HG02973 (cell line): ENCODE results near the gene ADGRD1.

ENCODE experiments used
- ATAC-seq: cut with Tn5 transposase; IDR thresholded peaks from one replicate; pipeline ENCODE4 v1.9.1; 2021; ENCODE audit warnings: moderate library complexity; ENCODE audit not compliant: unreplicated experiment

ADGRD1 gene

DNA sequence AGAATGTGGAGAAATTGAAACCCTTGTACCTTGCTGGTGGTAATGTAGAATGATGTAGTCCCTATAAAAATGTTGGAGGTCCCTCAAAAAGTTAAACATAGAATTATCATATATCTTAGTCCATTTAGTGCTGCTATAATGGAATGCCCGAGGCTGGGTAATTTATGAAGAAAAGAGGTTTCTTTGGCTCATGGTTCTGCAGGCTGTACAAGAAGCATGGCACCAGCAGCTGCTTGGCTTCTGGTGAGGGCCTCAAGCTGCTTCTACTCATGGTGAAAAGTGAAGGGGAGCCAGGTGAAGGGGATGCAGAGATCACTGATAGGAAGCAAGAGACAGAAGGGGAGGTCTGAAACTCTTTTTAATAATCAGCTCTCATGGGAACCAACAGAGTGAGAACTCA is 233.9 kb downstream of the ADGRD1 start:
- ATAC-seq: no peak

DNA sequence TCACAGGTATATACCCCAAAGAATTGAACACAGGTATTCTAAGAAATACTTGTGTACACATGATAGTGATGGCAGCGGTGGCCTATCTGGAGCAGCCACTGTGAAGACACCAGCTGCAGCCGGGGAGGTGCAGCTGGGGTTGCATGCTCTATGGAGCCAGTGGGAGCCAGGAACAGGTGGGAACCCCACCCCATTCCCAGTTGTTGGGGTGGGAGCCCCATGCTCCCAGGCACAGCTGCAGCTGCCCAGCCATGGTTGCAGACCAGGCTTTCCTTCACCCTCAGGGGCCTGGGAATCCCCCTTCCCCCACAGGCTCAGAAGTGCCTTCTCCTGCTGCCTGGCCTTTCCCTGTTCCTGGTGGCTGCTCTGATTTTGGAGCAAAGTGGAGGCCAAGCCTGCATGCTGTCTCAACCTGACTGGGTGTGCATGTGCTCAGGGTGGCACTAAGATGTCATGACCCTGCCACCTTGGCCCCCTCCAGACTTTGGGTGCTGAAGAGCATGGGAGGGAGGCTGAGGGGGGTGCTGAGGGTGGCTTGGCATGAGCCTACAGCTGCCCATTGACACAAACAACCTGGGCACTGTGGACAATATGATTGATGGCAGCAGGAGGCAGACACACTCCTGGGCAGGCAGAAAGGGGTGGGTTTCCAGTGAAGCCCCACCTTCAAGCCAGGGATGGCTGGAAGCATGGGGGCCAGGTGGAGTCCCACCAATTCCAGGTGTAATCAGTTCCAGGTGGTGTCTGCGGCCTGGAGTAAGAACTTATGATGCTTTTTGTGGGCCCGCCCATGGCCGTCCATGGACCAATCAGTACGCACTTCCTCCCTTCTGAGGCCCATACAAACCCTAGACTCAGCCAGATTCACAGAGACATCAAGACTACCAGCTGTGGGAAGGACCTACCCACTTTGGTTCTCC is 234.7 kb downstream of the ADGRD1 start:
- no peak for ATAC-seq

DNA sequence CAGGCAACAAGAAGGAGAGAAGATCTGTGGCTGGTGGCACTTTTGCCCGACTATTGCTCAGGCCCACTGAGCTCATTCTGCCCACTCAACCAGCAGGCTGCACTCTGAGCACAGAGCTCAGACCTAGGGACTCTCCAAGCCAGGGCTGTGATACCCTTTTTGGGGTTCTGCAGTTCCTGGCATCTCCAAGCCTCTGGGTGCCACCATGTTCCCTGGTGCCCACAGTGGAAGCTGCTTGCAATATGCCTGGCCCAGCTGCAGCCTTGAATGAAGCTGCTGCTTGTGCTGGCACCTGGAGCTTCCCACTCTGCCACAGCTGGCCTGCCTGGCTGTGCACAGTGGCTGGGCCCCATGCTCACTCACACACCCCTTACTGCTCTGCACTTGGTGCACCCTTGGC is 236.1 kb downstream of the ADGRD1 start:
- no peak for ATAC-seq

DNA sequence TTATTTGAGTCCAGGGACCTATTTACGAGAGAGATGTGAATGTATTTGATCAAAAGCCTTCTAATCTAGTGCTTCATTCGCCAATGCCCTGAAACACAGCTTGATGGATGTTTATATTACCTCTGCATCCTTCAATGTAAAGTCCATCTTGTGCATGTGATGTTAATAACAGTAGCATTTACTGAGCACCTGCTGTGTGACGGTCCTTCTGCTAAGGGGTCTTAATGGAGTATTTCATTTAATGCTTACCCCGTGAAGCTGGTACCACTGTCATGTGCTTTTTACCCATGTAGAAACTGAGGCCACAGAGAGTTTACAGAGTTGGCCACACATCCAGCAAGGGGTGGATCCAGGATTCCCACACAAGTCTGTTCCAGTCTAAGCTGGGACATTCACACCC is 237.3 kb downstream of the ADGRD1 start:
- no peak for ATAC-seq
